ENCODE measurements around the gene PPP1R14C. TPM values are rescaled to one million over a fixed set of nuclear protein-coding genes. Genes with fewer than 3 reads are reported as not detected.

Gene PPP1R14C
- total RNA-seq, 1 donor, result 3.6 TPM

DNA sequence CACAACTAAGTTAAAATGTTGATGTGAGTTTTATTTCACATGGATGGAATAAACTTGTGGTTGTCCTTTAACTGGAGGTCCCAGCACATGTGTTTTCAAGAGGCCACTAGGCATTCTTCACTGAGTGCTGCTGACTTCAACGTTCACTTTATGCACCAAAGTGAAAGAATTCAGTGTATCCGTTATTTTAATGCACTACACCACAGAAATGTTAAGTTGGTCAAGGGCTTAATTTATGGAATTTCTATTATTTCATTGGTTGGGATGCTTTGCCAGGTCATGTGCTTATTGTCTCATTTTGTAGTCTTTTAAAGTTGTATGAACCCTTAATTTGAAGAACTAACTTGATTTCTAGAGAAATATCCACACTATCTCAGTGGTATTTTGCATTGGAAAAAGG, 106.4 kb downstream of the PPP1R14C start:
- no peak overlapping the region for H3K4me2 ChIP-seq (ENCODE audit: insufficient read depth, low read length)
- H3K36me3 ChIP-seq (ENCODE audit: insufficient read depth, low read length), result no peaks in the 10 kb centered on the region
- H3K79me2 ChIP-seq (ENCODE audit: insufficient read depth, low read length), result no peaks in the 10 kb centered on the region
- peak; percentile 76 for DNase-seq (ENCODE audit: insufficient read length, low spot score, missing footprints)
- no peaks in the 10 kb centered on the region for H3K9me3 ChIP-seq (ENCODE audit: low read depth, low read length)
- H3K4me1 ChIP-seq (ENCODE audit: insufficient read depth, low read length), result peaks cover 28% of the 10 kb centered on the region
- no peak overlapping the region for H3K27ac ChIP-seq (ENCODE audit: low read depth, low read length)
- TF ChIP-seq, protein P1, sequence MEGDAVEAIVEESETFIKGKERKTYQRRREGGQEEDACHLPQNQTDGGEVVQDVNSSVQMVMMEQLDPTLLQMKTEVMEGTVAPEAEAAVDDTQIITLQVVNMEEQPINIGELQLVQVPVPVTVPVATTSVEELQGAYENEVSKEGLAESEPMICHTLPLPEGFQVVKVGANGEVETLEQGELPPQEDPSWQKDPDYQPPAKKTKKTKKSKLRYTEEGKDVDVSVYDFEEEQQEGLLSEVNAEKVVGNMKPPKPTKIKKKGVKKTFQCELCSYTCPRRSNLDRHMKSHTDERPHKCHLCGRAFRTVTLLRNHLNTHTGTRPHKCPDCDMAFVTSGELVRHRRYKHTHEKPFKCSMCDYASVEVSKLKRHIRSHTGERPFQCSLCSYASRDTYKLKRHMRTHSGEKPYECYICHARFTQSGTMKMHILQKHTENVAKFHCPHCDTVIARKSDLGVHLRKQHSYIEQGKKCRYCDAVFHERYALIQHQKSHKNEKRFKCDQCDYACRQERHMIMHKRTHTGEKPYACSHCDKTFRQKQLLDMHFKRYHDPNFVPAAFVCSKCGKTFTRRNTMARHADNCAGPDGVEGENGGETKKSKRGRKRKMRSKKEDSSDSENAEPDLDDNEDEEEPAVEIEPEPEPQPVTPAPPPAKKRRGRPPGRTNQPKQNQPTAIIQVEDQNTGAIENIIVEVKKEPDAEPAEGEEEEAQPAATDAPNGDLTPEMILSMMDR (IDR thresholded peaks at IDR 0.05; ENCODE audit: extremely low read depth, low read depth, low read length), result no peak
- H2AFZ ChIP-seq (ENCODE audit: low read length), result peak overlapping the region; percentile 32
- H3K4me3 ChIP-seq (ENCODE audit: insufficient read depth, low read length), result no peak overlapping the region
- no peaks in the 10 kb centered on the region for H4K20me1 ChIP-seq (ENCODE audit: insufficient read depth, low read length)
- H3K27me3 ChIP-seq (ENCODE audit: insufficient read depth, low read length), result no peaks in the 10 kb centered on the region

DNA sequence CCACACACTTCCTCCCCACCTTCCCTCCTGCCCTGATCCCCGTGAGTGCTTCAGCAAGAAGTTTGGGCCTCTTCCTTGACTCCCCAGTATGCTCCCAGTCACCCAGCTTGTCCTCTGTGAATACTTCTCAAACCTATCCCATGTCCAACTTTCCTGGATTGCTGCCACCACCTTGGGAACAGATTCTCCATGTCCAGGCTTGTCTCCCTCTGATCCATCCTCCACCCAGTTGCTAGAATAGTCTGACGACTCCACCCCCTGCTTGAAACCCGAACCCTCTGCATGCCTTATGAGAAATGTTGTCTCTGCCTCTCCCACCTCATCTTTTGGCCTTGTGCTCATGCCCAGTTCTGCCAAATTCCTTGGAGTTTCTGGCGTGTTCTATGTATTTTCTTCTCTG, 108.0 kb downstream of the PPP1R14C start:
- peaks cover 33% of the 10 kb centered on the region for H3K4me1 ChIP-seq (ENCODE audit: insufficient read depth, low read length)
- no peaks in the 10 kb centered on the region for H3K79me2 ChIP-seq (ENCODE audit: insufficient read depth, low read length)
- no peaks in the 10 kb centered on the region for H3K9me3 ChIP-seq (ENCODE audit: low read depth, low read length)
- no peak overlapping the region for H3K4me2 ChIP-seq (ENCODE audit: insufficient read depth, low read length)
- peak; percentile 82 for DNase-seq (ENCODE audit: insufficient read length, low spot score, missing footprints)
- no peak overlapping the region for H3K27ac ChIP-seq (ENCODE audit: low read depth, low read length)
- no peaks in the 10 kb centered on the region for H4K20me1 ChIP-seq (ENCODE audit: insufficient read depth, low read length)
- H3K4me3 ChIP-seq (ENCODE audit: insufficient read depth, low read length), result no peak overlapping the region
- TF ChIP-seq, protein P1 (IDR thresholded peaks at IDR 0.05; ENCODE audit: extremely low read depth, low read depth, low read length), result no peak
- no peaks in the 10 kb centered on the region for H3K36me3 ChIP-seq (ENCODE audit: insufficient read depth, low read length)
- H3K27me3 ChIP-seq (ENCODE audit: insufficient read depth, low read length), result no peaks in the 10 kb centered on the region
- H2AFZ ChIP-seq (ENCODE audit: low read length), result peak overlapping the region; percentile 88

DNA sequence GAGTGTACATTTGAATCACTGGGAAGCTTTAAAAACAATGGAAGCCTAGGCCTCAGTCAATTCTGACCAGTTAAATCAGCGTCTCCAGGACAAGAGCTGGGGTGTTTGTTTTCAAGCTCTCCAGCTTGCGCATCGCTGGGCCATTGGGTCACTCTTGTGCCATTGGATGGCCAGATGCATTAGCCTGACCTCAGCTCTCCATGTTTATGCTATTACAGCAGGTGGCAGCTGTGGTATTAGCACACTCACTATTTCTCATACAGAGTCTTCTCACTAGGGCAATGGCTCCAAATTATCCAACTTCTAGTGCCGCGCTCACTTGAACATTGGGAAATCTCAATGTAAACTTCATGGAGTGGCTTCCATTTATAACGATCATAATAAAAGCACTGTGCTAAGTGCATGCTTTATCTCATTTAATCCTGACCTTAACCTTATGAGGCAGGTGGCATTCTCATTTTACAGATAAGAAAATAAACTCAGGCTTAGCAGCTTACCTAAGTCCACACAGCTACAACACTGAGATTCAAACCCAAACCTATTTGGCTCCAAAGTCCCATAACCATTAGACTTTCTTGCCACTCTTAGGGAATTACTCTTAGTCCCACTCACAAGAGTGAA, 108.8 kb downstream of the PPP1R14C start:
- H3K36me3 ChIP-seq (ENCODE audit: insufficient read depth, low read length), result no peaks in the 10 kb centered on the region
- H3K27ac ChIP-seq (ENCODE audit: low read depth, low read length), result no peak overlapping the region
- no peaks in the 10 kb centered on the region for H3K9me3 ChIP-seq (ENCODE audit: low read depth, low read length)
- TF ChIP-seq, protein P1 (IDR thresholded peaks at IDR 0.05; ENCODE audit: extremely low read depth, low read depth, low read length), result no peak
- DNase-seq (ENCODE audit: insufficient read length, low spot score, missing footprints), result no peak
- H3K4me1 ChIP-seq (ENCODE audit: insufficient read depth, low read length), result peaks cover 29% of the 10 kb centered on the region
- no peak overlapping the region for H2AFZ ChIP-seq (ENCODE audit: low read length)
- no peaks in the 10 kb centered on the region for H3K79me2 ChIP-seq (ENCODE audit: insufficient read depth, low read length)
- H3K4me2 ChIP-seq (ENCODE audit: insufficient read depth, low read length), result no peak overlapping the region
- no peaks in the 10 kb centered on the region for H3K27me3 ChIP-seq (ENCODE audit: insufficient read depth, low read length)
- no peaks in the 10 kb centered on the region for H4K20me1 ChIP-seq (ENCODE audit: insufficient read depth, low read length)
- no peak overlapping the region for H3K4me3 ChIP-seq (ENCODE audit: insufficient read depth, low read length)

DNA sequence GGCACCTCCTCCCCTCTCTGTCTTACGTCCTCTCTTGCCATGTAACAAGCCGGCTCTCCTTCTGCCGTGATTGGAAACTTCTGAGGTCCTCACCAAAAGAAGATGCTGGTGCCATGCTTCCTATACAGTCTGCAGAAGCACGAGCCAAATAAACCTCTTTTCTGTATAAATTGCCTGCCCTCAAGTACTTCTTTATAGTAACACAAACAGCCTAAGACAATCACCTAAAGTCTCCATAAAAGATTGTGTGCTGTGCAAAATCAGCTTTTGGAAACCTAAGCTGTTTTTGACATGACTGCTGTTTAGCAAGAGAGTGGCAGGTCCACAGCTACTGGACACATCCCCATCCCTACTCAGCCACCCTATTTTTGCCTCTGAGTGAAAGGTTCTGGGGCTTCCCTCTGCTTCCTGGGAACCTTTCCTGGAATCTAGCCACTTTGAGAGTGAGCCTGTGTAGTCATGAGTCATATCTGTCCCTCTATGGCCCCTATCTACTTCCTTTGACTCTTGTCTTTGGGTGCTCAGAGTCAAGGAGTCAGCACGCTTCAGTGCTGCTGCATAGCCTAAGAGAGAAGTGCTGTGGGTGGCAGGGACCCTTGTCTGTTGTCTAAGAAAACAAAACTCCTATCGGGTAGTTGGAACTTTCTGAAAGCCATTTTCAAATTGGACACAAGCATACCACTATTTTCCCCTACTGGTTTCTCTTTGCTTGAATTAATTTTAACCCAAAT, 110.0 kb downstream of the PPP1R14C start:
- DNase-seq (ENCODE audit: insufficient read length, low spot score, missing footprints), result no peak
- H2AFZ ChIP-seq (ENCODE audit: low read length), result no peak overlapping the region

More for the DNA sequence above, 110.0 kb downstream of the PPP1R14C start:
- H3K27me3 ChIP-seq (ENCODE audit: insufficient read depth, low read length), result no peaks in the 10 kb centered on the region
- H3K4me3 ChIP-seq (ENCODE audit: insufficient read depth, low read length), result no peak overlapping the region
- H3K4me1 ChIP-seq (ENCODE audit: insufficient read depth, low read length), result peaks cover 29% of the 10 kb centered on the region
- no peaks in the 10 kb centered on the region for H3K9me3 ChIP-seq (ENCODE audit: low read depth, low read length)
- H3K36me3 ChIP-seq (ENCODE audit: insufficient read depth, low read length), result no peaks in the 10 kb centered on the region
- H3K4me2 ChIP-seq (ENCODE audit: insufficient read depth, low read length), result no peak overlapping the region
- H3K27ac ChIP-seq (ENCODE audit: low read depth, low read length), result no peak overlapping the region
- TF ChIP-seq, protein P1 (IDR thresholded peaks at IDR 0.05; ENCODE audit: extremely low read depth, low read depth, low read length), result no peak
- no peaks in the 10 kb centered on the region for H3K79me2 ChIP-seq (ENCODE audit: insufficient read depth, low read length)
- H4K20me1 ChIP-seq (ENCODE audit: insufficient read depth, low read length), result no peaks in the 10 kb centered on the region
